GM12892 (cell line): Measurements from ENCODE around the gene SLPI.

Experiments
- POLR2A ChIP-seq: IDR thresholded peaks from 2 replicates; pipeline ENCODE4 v1.6.1; 2011; ENCODE audit warnings: low read depth, low read length, control low read depth
- POLR2AphosphoS5 ChIP-seq: IDR thresholded peaks from 2 replicates; pipeline ENCODE4 v1.6.1; 2011; ENCODE audit warnings: low read depth, low read length, control low read depth
- TAF1 ChIP-seq: IDR thresholded peaks from 2 replicates; pipeline ENCODE4 v1.6.1; 2011; ENCODE audit warnings: low read depth, mild to moderate bottlenecking, control low read depth, low read length, borderline replicate concordance

DNA sequence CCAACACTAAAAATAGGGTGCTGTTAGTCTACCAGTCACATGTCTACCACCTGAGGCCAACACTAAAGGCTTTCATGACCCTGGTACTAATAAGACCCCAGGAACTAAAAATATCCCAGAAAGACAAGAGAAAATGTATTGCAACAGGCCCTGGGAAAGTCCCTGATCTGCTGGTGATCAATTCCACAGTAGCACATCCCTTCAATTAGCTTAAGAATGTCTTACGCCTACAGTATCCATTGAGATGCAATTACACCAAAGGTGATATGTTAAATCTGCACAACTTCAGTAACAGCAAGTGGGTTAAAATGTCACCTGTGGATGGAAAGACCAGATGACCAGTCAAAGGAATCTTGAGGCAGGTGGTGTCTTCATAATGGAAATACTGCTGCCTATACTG lies 44.4 kb downstream of the SLPI start:
- no peak for TF ChIP-seq TAF1
- TF ChIP-seq POLR2A, result no peak
- no peak for TF ChIP-seq POLR2AphosphoS5
